Measurements from ENCODE around the gene SDK1. TPM values are rescaled to one million over a fixed set of nuclear protein-coding genes. Genes with fewer than 3 reads are reported as not detected.

The SDK1 gene
- total RNA-seq, 1 experiment from 2014 or later = 9.3 TPM

DNA sequence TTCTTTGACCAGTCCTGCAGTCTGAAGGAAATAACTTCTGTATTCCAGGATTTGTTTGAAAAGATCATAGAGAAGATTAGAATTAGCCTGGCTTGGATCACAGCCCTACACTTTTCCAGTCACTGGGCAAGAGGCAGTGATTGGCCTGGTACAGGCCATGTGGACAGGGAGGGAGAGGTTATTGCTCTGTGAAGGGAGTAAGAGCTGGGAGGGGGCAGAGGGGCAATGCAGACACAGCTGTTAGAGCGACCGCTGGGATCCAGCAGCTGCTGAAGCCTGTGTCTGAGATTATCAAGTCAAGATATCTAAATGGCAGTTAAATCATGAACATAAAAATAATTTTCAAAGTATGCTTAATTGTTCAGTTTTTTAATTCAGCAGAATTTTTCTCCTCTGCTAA is 257.3 kb downstream of the SDK1 start:
- no peaks in the 10 kb centered on the region for H3K27me3 Mint-ChIP-seq (ENCODE audit: low read depth)
- TF ChIP-seq, protein P1, sequence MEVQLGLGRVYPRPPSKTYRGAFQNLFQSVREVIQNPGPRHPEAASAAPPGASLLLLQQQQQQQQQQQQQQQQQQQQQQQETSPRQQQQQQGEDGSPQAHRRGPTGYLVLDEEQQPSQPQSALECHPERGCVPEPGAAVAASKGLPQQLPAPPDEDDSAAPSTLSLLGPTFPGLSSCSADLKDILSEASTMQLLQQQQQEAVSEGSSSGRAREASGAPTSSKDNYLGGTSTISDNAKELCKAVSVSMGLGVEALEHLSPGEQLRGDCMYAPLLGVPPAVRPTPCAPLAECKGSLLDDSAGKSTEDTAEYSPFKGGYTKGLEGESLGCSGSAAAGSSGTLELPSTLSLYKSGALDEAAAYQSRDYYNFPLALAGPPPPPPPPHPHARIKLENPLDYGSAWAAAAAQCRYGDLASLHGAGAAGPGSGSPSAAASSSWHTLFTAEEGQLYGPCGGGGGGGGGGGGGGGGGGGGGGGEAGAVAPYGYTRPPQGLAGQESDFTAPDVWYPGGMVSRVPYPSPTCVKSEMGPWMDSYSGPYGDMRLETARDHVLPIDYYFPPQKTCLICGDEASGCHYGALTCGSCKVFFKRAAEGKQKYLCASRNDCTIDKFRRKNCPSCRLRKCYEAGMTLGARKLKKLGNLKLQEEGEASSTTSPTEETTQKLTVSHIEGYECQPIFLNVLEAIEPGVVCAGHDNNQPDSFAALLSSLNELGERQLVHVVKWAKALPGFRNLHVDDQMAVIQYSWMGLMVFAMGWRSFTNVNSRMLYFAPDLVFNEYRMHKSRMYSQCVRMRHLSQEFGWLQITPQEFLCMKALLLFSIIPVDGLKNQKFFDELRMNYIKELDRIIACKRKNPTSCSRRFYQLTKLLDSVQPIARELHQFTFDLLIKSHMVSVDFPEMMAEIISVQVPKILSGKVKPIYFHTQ (CRISPR knock-in tag; IDR thresholded peaks at IDR 0.05) = no peak
- TF ChIP-seq CBFB (CRISPR knock-in tag; IDR thresholded peaks at IDR 0.05; ENCODE audit: low read depth) (no peak), GRHL2 (CRISPR knock-in tag; IDR thresholded peaks at IDR 0.05; ENCODE audit: insufficient replicate concordance, severe bottlenecking) (no peak), NFATC4 (CRISPR knock-in tag; IDR thresholded peaks at IDR 0.05) (no peak), GTF2I (CRISPR knock-in tag; conservative IDR thresholded peaks at IDR 0.05) (no peak), NR1H2 (CRISPR knock-in tag; IDR thresholded peaks at IDR 0.05) (no peak)
- H3K36me3 Mint-ChIP-seq = peaks cover 6% of the 10 kb centered on the region; the same call in 1 of the 2 replicates
- ChIA-PET POLR2A (no interaction called here), CTCF (interaction anchor here (1.6 kb wide), 1 partner anchor 76 kb away, joined by 4 read pairs; no protein-coding TSS in a partner anchor)
- H3K4me1 Mint-ChIP-seq = peaks cover 14% of the 10 kb centered on the region
- DNase-seq (ENCODE audit: low spot score) (no peak), ATAC-seq (peak; percentile 64)
- H3K9me3 Mint-ChIP-seq = peaks cover 23% of the 10 kb centered on the region
- no peak overlapping the region for H3K4me3 Mint-ChIP-seq
- no peak overlapping the region for H3K27ac Mint-ChIP-seq

DNA sequence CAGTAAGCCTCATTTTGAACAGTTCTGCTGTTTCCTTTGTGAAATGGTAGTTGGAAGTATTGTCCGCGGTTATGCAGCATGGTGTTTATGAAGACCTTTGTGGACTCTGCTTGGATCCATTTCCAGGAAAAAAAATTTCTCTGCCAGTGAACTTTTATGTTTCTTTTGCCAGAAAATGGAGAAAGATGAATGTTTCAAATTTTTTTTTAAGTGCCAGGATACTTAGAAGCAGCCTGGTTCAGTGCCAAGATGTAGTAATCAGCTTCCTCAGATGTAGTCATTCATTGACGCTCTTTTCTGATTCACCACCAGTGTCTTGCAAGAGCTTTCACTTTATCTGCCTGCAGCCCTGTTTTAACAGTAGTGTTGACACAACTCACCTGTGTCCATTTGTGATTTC is 258.2 kb downstream of the SDK1 start:
- H3K4me1 Mint-ChIP-seq = peaks cover 10% of the 10 kb centered on the region; the same call in 1 of the 2 replicates
- no peaks in the 10 kb centered on the region for H3K27me3 Mint-ChIP-seq (ENCODE audit: low read depth)
- ATAC-seq = no peak
- TF ChIP-seq, protein P2, sequence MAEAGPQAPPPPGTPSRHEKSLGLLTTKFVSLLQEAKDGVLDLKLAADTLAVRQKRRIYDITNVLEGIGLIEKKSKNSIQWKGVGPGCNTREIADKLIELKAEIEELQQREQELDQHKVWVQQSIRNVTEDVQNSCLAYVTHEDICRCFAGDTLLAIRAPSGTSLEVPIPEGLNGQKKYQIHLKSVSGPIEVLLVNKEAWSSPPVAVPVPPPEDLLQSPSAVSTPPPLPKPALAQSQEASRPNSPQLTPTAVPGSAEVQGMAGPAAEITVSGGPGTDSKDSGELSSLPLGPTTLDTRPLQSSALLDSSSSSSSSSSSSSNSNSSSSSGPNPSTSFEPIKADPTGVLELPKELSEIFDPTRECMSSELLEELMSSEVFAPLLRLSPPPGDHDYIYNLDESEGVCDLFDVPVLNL (CRISPR knock-in tag; IDR thresholded peaks at IDR 0.05; ENCODE audit: borderline replicate concordance, low read depth) = no peak
- no peak for TF ChIP-seq RORB (CRISPR knock-in tag; IDR thresholded peaks at IDR 0.05)
- TF ChIP-seq, protein P3, sequence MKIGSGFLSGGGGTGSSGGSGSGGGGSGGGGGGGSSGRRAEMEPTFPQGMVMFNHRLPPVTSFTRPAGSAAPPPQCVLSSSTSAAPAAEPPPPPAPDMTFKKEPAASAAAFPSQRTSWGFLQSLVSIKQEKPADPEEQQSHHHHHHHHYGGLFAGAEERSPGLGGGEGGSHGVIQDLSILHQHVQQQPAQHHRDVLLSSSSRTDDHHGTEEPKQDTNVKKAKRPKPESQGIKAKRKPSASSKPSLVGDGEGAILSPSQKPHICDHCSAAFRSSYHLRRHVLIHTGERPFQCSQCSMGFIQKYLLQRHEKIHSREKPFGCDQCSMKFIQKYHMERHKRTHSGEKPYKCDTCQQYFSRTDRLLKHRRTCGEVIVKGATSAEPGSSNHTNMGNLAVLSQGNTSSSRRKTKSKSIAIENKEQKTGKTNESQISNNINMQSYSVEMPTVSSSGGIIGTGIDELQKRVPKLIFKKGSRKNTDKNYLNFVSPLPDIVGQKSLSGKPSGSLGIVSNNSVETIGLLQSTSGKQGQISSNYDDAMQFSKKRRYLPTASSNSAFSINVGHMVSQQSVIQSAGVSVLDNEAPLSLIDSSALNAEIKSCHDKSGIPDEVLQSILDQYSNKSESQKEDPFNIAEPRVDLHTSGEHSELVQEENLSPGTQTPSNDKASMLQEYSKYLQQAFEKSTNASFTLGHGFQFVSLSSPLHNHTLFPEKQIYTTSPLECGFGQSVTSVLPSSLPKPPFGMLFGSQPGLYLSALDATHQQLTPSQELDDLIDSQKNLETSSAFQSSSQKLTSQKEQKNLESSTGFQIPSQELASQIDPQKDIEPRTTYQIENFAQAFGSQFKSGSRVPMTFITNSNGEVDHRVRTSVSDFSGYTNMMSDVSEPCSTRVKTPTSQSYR (CRISPR knock-in tag; IDR thresholded peaks at IDR 0.05) = no peak
- TF ChIP-seq, protein P4, sequence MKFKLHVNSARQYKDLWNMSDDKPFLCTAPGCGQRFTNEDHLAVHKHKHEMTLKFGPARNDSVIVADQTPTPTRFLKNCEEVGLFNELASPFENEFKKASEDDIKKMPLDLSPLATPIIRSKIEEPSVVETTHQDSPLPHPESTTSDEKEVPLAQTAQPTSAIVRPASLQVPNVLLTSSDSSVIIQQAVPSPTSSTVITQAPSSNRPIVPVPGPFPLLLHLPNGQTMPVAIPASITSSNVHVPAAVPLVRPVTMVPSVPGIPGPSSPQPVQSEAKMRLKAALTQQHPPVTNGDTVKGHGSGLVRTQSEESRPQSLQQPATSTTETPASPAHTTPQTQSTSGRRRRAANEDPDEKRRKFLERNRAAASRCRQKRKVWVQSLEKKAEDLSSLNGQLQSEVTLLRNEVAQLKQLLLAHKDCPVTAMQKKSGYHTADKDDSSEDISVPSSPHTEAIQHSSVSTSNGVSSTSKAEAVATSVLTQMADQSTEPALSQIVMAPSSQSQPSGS (CRISPR knock-in tag; IDR thresholded peaks at IDR 0.05; ENCODE audit: borderline replicate concordance, low read depth) = no peak
- no peak for TF ChIP-seq ETV6 (CRISPR knock-in tag; IDR thresholded peaks at IDR 0.05)
- TF ChIP-seq, protein P5, sequence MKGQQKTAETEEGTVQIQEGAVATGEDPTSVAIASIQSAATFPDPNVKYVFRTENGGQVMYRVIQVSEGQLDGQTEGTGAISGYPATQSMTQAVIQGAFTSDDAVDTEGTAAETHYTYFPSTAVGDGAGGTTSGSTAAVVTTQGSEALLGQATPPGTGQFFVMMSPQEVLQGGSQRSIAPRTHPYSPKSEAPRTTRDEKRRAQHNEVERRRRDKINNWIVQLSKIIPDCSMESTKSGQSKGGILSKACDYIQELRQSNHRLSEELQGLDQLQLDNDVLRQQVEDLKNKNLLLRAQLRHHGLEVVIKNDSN (CRISPR knock-in tag; IDR thresholded peaks at IDR 0.05) = no peak
- no peak for TF ChIP-seq NFATC4 (CRISPR knock-in tag; IDR thresholded peaks at IDR 0.05)
- TF ChIP-seq, protein P6, sequence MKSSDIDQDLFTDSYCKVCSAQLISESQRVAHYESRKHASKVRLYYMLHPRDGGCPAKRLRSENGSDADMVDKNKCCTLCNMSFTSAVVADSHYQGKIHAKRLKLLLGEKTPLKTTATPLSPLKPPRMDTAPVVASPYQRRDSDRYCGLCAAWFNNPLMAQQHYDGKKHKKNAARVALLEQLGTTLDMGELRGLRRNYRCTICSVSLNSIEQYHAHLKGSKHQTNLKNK (CRISPR knock-in tag; IDR thresholded peaks at IDR 0.05) = no peak
- TF ChIP-seq, protein P1 (CRISPR knock-in tag; IDR thresholded peaks at IDR 0.05) = no peak
- no peak for TF ChIP-seq NR2C2 (CRISPR knock-in tag; IDR thresholded peaks at IDR 0.05)
- TF ChIP-seq FOXP1 (CRISPR knock-in tag; IDR thresholded peaks at IDR 0.05; ENCODE audit: borderline replicate concordance) = no peak
- no peak for TF ChIP-seq ZNF317 (CRISPR knock-in tag; IDR thresholded peaks at IDR 0.05; ENCODE audit: borderline replicate concordance, low read depth)
- TF ChIP-seq, protein P7, sequence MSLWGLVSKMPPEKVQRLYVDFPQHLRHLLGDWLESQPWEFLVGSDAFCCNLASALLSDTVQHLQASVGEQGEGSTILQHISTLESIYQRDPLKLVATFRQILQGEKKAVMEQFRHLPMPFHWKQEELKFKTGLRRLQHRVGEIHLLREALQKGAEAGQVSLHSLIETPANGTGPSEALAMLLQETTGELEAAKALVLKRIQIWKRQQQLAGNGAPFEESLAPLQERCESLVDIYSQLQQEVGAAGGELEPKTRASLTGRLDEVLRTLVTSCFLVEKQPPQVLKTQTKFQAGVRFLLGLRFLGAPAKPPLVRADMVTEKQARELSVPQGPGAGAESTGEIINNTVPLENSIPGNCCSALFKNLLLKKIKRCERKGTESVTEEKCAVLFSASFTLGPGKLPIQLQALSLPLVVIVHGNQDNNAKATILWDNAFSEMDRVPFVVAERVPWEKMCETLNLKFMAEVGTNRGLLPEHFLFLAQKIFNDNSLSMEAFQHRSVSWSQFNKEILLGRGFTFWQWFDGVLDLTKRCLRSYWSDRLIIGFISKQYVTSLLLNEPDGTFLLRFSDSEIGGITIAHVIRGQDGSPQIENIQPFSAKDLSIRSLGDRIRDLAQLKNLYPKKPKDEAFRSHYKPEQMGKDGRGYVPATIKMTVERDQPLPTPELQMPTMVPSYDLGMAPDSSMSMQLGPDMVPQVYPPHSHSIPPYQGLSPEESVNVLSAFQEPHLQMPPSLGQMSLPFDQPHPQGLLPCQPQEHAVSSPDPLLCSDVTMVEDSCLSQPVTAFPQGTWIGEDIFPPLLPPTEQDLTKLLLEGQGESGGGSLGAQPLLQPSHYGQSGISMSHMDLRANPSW (CRISPR knock-in tag; conservative IDR thresholded peaks at IDR 0.05; ENCODE audit: low read depth) = no peak
- no peak for TF ChIP-seq SMAD4 (CRISPR knock-in tag; IDR thresholded peaks at IDR 0.05)

More for the DNA sequence above, 258.2 kb downstream of the SDK1 start:
- ChIA-PET CTCF (interaction anchor here (1.6 kb wide), 1 partner anchor 77 kb away, joined by 4 read pairs; no protein-coding TSS in a partner anchor), POLR2A (no interaction called here)
- H3K9me3 Mint-ChIP-seq = peaks cover 23% of the 10 kb centered on the region
- no peak for DNase-seq (ENCODE audit: low spot score)
- no peak overlapping the region for H3K4me3 Mint-ChIP-seq
- H3K27ac Mint-ChIP-seq = no peak overlapping the region
- H3K36me3 Mint-ChIP-seq = peaks cover 6% of the 10 kb centered on the region; the same call in 1 of the 2 replicates

Measured in WTC11 (cell line).